Chondrocyte (in vitro differentiated cells): ENCODE measurements around the gene COPZ2. TPM values are rescaled to one million over a fixed set of nuclear protein-coding genes. Genes with fewer than 3 reads are reported as not detected.

Experiments
- DNase-seq: peaks from one replicate; pipeline ENCODE4 v3.0.0; 2021; ENCODE audit warnings: mixed read lengths, low spot score
- H3K27ac Mint-ChIP-seq: one replicate; pipeline ENCODE4 v1.8.0; 2021; ENCODE audit warnings: mild to moderate bottlenecking, moderate library complexity, mixed read lengths; ENCODE audit not compliant: unreplicated experiment
- H3K27me3 Mint-ChIP-seq: 2 replicates; pipeline ENCODE4 v1.8.0; 2021; ENCODE audit warnings: low read depth, mixed read lengths
- H3K36me3 Mint-ChIP-seq: 2 replicates; pipeline ENCODE4 v1.8.0; 2021; ENCODE audit warnings: low read depth, mixed read lengths
- H3K4me1 Mint-ChIP-seq: 2 replicates; pipeline ENCODE4 v1.8.0; 2021; ENCODE audit warnings: low read depth, mild to moderate bottlenecking, mixed read lengths
- H3K4me3 Mint-ChIP-seq: one replicate; pipeline ENCODE4 v1.8.0; 2021; ENCODE audit warnings: mild to moderate bottlenecking, moderate library complexity, mixed read lengths; ENCODE audit not compliant: unreplicated experiment
- H3K9me3 Mint-ChIP-seq: 2 replicates; pipeline ENCODE4 v1.8.0; 2021; ENCODE audit warnings: low read depth, mixed read lengths
- total RNA-seq: library from RNA; stranded (reverse); gene quantifications from 3 replicates; pipeline ENCODE4 v1.2.1, GENCODE V29; 2021
- TF ChIP-seq, protein P1 (sequence below): fragments of 200-600 bp; sonication (generic); IDR thresholded peaks from 2 replicates; pipeline ENCODE4 v1.5.0; 2021; ENCODE audit warnings: antibody characterized with exemption, mild to moderate bottlenecking, moderate library complexity

The COPZ2 gene
- total RNA-seq, 1 donor from 2014 or later, result 219 TPM

GRCh38 chr17:48001197-48001596 lies 36.4 kb downstream of the COPZ2 start:
- TF ChIP-seq, protein P1, sequence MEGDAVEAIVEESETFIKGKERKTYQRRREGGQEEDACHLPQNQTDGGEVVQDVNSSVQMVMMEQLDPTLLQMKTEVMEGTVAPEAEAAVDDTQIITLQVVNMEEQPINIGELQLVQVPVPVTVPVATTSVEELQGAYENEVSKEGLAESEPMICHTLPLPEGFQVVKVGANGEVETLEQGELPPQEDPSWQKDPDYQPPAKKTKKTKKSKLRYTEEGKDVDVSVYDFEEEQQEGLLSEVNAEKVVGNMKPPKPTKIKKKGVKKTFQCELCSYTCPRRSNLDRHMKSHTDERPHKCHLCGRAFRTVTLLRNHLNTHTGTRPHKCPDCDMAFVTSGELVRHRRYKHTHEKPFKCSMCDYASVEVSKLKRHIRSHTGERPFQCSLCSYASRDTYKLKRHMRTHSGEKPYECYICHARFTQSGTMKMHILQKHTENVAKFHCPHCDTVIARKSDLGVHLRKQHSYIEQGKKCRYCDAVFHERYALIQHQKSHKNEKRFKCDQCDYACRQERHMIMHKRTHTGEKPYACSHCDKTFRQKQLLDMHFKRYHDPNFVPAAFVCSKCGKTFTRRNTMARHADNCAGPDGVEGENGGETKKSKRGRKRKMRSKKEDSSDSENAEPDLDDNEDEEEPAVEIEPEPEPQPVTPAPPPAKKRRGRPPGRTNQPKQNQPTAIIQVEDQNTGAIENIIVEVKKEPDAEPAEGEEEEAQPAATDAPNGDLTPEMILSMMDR, result no peak
- Mint-ChIP-seq H3K9me3 (no peaks in the 10 kb centered on the region), H3K4me3 (no peak overlapping the region), H3K4me1 (peaks cover 26% of the 10 kb centered on the region), H3K36me3 (no peaks in the 10 kb centered on the region), H3K27me3 (no peaks in the 10 kb centered on the region), H3K27ac (no peak overlapping the region)
- DNase-seq, result no peak

- H3K4me1 Mint-ChIP-seq, result peaks cover 18% of the 10 kb centered on the region
- no peak overlapping the region for H3K27ac Mint-ChIP-seq
- no peaks in the 10 kb centered on the region for H3K36me3 Mint-ChIP-seq
- TF ChIP-seq, protein P1, result no peak
- no peaks in the 10 kb centered on the region for H3K27me3 Mint-ChIP-seq
- no peak overlapping the region for H3K4me3 Mint-ChIP-seq
- no peaks in the 10 kb centered on the region for H3K9me3 Mint-ChIP-seq
- no peak for DNase-seq
These were observed 38.0 kb downstream of the COPZ2 start for GRCh38 chr17:47999582-47999981.

DNA sequence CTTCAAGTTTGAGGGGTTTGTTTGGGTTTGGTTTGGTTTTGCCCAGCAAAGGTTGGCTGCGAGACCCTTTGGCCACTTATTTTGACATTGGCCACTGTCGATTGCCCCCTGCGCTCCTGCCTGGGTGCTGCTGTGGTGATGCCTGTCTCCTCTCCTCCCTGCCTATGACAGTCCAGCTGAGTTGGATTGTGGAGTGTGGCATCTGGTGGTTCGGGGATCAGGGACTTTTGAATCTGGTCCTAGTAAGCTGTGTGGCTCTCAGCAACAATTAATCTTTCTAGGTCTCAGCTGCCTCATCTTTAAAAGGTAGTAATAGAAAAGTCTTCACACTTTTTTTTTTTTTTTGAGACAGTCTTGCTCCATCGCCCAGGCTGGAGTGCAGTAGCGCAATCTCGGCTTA lies 39.6 kb downstream of the COPZ2 start:
- Mint-ChIP-seq H3K4me3 (no peak overlapping the region), H3K27me3 (no peaks in the 10 kb centered on the region), H3K36me3 (no peaks in the 10 kb centered on the region), H3K9me3 (no peaks in the 10 kb centered on the region), H3K27ac (no peak overlapping the region), H3K4me1 (peaks cover 10% of the 10 kb centered on the region)
- DNase-seq, result no peak
- TF ChIP-seq, protein P1, result no peak

DNA sequence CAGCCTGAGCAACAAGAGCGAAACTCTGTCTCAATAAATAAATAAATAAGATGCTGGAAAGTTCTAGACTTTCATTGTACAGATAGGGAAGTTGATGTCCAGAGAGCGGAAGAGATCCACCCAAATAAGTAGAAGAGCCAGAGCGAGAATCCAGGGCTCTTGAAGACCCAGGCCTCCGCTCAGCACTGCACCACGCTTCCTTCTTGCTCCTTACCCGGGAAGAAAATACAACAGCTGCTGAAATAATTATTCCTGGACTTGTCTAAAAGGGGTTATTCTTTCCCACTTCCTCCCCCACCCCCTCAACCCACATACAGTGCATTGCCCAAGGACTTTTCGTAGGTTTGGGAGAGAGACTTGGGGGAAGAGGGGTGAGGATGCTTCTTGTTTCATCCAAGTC lies 40.0 kb downstream of the COPZ2 start:
- H3K4me3 Mint-ChIP-seq, result no peak overlapping the region
- TF ChIP-seq, protein P1, result no peak
- peaks cover 5% of the 10 kb centered on the region for H3K4me1 Mint-ChIP-seq
- no peaks in the 10 kb centered on the region for H3K27me3 Mint-ChIP-seq
- no peaks in the 10 kb centered on the region for H3K9me3 Mint-ChIP-seq
- H3K36me3 Mint-ChIP-seq, result no peaks in the 10 kb centered on the region
- no peak overlapping the region for H3K27ac Mint-ChIP-seq
- DNase-seq, result no peak

DNA sequence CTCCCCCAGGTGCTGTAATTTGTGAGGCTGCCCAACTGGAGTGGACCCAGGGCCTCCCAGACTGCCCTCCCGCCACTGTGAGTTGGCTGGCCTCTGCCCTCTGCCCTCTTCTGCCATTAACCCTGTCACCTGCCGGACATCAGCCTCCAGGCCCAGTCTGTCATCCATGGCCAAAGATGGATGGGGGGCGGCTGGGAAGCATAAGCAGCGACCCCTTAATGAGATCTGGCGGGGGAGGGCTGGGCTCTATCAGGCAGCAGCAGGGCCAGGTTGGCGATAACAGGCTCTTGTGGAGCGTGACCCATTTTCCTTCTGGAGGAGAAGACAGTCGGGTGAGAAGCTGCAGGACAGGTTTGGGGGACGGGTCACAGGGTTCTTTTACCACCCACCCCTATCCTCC lies 41.4 kb downstream of the COPZ2 start:
- H3K36me3 Mint-ChIP-seq, result no peaks in the 10 kb centered on the region
- no peaks in the 10 kb centered on the region for H3K9me3 Mint-ChIP-seq
- H3K4me3 Mint-ChIP-seq, result no peak overlapping the region
- DNase-seq, result no peak
- no peaks in the 10 kb centered on the region for H3K27me3 Mint-ChIP-seq
- H3K27ac Mint-ChIP-seq, result no peak overlapping the region
- H3K4me1 Mint-ChIP-seq, result no peaks in the 10 kb centered on the region
- TF ChIP-seq, protein P1, result no peak
